ENCODE measurements around the gene TBC1D22A.
"Not testable (repeated sequence)": the region's sequence is repeated elsewhere in the genome, so short reads cannot be mapped to it uniquely, and the experiment has no call there.

TBC1D22A gene

GRCh38 chr22:47041271-47042115, 279.0 kb downstream of the TBC1D22A start:
- DNase-seq, result no peak

- no peak for DNase-seq
Observed at GRCh38 chr22:47042116-47042825, 279.8 kb downstream of the TBC1D22A start.

GRCh38 chr22:47042861-47043496, 280.5 kb downstream of the TBC1D22A start:
- DNase-seq, result no peak

- no peak for DNase-seq
Observed at GRCh38 chr22:47043835-47044721, 281.6 kb downstream of the TBC1D22A start.

GRCh38 chr22:47044722-47045535, 282.5 kb downstream of the TBC1D22A start:
- DNase-seq, result no peak

GRCh38 chr22:47045691-47046410, 283.4 kb downstream of the TBC1D22A start:
- no peak for DNase-seq

- no peak for DNase-seq
Observed at GRCh38 chr22:47046411-47047065, 284.1 kb downstream of the TBC1D22A start.

GRCh38 chr22:47047321-47048122, 285.1 kb downstream of the TBC1D22A start:
- DNase-seq, result no peak

GRCh38 chr22:47048123-47049077, 285.9 kb downstream of the TBC1D22A start:
- DNase-seq, result no peak

- DNase-seq, result no peak
Observed at GRCh38 chr22:47049078-47049624, 286.7 kb downstream of the TBC1D22A start.

GRCh38 chr22:47049736-47050400, 287.4 kb downstream of the TBC1D22A start:
- not testable (repeated sequence) for DNase-seq

GRCh38 chr22:47050401-47051051, 288.1 kb downstream of the TBC1D22A start:
- DNase-seq, result no peak

- no peak for DNase-seq
Observed at GRCh38 chr22:47051441-47052071, 289.1 kb downstream of the TBC1D22A start.

- DNase-seq, result no peak
Observed at GRCh38 chr22:47052236-47053012, 290.0 kb downstream of the TBC1D22A start.

GRCh38 chr22:47053013-47053725, 290.7 kb downstream of the TBC1D22A start:
- DNase-seq, result no peak
